DMS114 treated with DMSO at 0.1 percent for 48 hours (cell line): ENCODE data around the gene OR2T5.
"Not testable (repeated sequence)": the region's sequence is repeated elsewhere in the genome, so short reads cannot be mapped to it uniquely, and the experiment has no call there.

Experiments used
- DNase-seq: peaks from one replicate; lab custom pipeline; 2025; ENCODE audit not compliant: unreplicated experiment; lab: John Stamatoyannopoulos, UW

OR2T5 gene

DNA sequence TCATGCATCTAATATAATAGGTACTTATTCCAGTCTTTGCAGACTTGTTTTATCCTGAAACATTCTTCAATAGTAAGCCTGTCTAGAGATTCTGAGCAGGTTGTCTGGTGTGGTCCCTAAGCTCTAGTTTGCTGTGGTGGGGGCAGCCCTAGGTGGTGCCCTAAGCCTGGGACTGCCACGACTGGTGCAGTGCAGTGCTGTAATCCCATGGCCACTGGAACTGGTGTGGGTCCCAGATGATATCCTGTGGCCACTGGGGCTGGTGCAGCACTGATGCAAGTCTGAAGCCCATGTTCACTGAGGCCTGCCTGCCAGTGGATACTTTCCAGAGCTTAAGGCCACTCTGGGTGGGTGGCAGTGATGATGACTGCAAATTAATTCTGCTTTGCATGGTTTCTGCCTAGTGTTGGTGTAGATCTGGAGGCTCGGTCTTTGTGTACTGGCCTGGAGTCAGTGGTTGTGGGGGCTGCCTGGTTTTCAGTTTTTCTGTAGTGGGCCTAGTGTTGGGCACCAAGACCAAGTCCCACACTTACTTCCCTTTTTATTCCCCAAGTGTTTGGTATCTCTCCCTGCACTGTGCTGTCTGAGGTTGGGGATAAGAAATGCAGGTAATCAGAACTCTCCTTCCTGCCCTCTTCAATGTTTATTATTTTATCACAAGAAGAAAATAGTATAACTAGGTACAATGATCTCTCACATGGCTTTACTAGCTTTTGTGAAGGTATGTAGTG lies 12.1 kb downstream of the OR2T5 start:
- not testable (repeated sequence) for DNase-seq

GRCh38 chr1:248507773-248508172 lies 19.4 kb downstream of the OR2T5 start, which contains the start of gene OR2G6:
Gene OR2G6 (plus strand): TSS chr1:248508073. CDS start chr1:248521647, 13,574 bp downstream.
- not testable (repeated sequence) for DNase-seq

DNA sequence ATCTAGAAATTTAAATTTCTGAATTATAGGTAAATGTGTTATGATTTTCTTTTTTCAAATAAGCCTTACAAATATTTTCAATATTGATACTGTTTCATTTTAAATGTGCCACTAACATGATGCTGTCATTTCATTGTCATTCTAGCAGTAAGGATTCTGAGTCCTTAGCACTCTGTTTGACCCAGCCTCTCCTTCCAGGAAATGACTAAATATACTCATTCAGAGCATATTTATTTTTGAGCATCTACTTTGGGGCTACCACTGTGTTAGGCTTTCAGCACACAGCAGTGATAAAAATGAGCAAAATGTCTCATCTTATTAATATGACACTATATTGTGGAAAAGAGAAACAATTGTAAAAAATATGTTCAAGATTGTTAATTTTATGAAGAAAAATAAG lies 21.8 kb downstream of the OR2T5 start:
- DNase-seq: not testable (repeated sequence)

DNA sequence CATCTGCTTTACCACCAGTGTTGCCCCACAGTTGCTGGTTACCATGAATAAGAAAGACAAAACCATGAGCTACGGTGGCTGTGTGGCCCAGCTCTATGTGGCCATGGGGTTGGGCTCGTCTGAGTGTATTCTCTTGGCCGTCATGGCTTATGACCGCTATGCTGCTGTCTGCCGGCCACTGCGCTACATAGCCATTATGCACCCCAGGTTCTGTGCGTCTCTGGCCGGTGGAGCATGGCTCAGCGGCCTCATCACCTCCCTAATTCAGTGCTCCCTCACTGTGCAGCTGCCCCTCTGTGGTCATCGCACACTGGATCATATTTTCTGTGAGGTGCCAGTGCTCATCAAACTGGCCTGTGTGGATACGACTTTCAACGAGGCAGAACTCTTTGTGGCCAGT lies 33.5 kb downstream of the OR2T5 start:
- DNase-seq: no peak

DNA sequence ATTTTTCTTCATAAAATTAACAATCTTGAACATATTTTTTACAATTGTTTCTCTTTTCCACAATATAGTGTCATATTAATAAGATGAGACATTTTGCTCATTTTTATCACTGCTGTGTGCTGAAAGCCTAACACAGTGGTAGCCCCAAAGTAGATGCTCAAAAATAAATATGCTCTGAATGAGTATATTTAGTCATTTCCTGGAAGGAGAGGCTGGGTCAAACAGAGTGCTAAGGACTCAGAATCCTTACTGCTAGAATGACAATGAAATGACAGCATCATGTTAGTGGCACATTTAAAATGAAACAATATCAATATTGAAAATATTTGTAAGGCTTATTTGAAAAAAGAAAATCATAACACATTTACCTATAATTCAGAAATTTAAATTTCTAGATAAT lies 49.1 kb downstream of the OR2T5 start:
- not testable (repeated sequence) for DNase-seq
